ENCODE data around the gene WDFY4. TPM values are rescaled to one million over a fixed set of nuclear protein-coding genes. Genes with fewer than 3 reads are reported as not detected.

Gene WDFY4
- total and polyA plus RNA-seq, 2 donors (not counting 1 experiment from before 2014, with no cell fraction given), result 0.06 to 0.66 TPM

- H3K9me3 ChIP-seq (ENCODE audit: control insufficient read depth, insufficient read depth, low read depth, low read length), result no peaks in the 10 kb centered on the region
- no peaks in the 10 kb centered on the region for H3K4me1 ChIP-seq (ENCODE audit: control insufficient read depth, extremely low read depth, insufficient read depth, low read length)
- no peak for TF ChIP-seq CTCF (conservative IDR thresholded peaks at IDR 0.05 in 1 of 2, IDR thresholded peaks at IDR 0.05 in 1 of 2; ENCODE audit: low read depth in 1 of 2, low read length in 2 of 2)
- H3K4me3 ChIP-seq (replicated peaks in 1 of 4; ENCODE audit: control extremely low read depth in 1 of 4, insufficient read depth in 1 of 4, low read depth in 3 of 4, low read length in 4 of 4), result no peak overlapping the region
- no peak overlapping the region for H3K4me2 ChIP-seq (ENCODE audit: extremely low read depth, insufficient read depth, low read length)
- no peaks in the 10 kb centered on the region for H3K36me3 ChIP-seq (ENCODE audit: control insufficient read depth, insufficient read depth, low read length)
- DNase-seq (ENCODE audit: low read depth in 2 of 2), result no peak
- H3K9ac ChIP-seq (ENCODE audit: insufficient read depth, low read length), result no peak overlapping the region
- H3K27me3 ChIP-seq (ENCODE audit: control insufficient read depth, insufficient read depth, low read length), result no peaks in the 10 kb centered on the region
- no peaks in the 10 kb centered on the region for H4K20me1 ChIP-seq (ENCODE audit: control insufficient read depth, extremely low read depth, insufficient read depth, low read length)
- no peaks in the 10 kb centered on the region for H3K79me2 ChIP-seq (ENCODE audit: control insufficient read depth, insufficient read depth, low read length)
- H3K27ac ChIP-seq (ENCODE audit: insufficient read depth, low read length), result no peak overlapping the region
- no peak overlapping the region for H2AFZ ChIP-seq (ENCODE audit: low read length)
Observed at GRCh38 chr10:48705401-48705938, 20.8 kb downstream of the WDFY4 start.

- TF ChIP-seq EZH2 (IDR thresholded peaks at IDR 0.05; ENCODE audit: low read length, missing control alignments) (no peak), CTCF (conservative IDR thresholded peaks at IDR 0.05 in 1 of 2, IDR thresholded peaks at IDR 0.05 in 1 of 2; ENCODE audit: low read depth in 1 of 2, low read length in 2 of 2) (no peak)
- H4K20me1 ChIP-seq (ENCODE audit: control insufficient read depth, extremely low read depth, insufficient read depth, low read length), result no peaks in the 10 kb centered on the region
- peaks cover 2% of the 10 kb centered on the region for H3K27me3 ChIP-seq (ENCODE audit: control insufficient read depth, insufficient read depth, low read length)
- H3K36me3 ChIP-seq (ENCODE audit: control insufficient read depth, insufficient read depth, low read length), result no peaks in the 10 kb centered on the region
- H3K79me2 ChIP-seq (ENCODE audit: control insufficient read depth, insufficient read depth, low read length), result no peaks in the 10 kb centered on the region
- no peak overlapping the region for H3K27ac ChIP-seq (ENCODE audit: insufficient read depth, low read length)
- no peaks in the 10 kb centered on the region for H3K9me3 ChIP-seq (ENCODE audit: control insufficient read depth, insufficient read depth, low read depth, low read length)
- no peak overlapping the region for H3K9ac ChIP-seq (ENCODE audit: insufficient read depth, low read length)
- no peak overlapping the region for H3K4me2 ChIP-seq (ENCODE audit: extremely low read depth, insufficient read depth, low read length)
- H3K4me3 ChIP-seq (replicated peaks in 1 of 4; ENCODE audit: control extremely low read depth in 1 of 4, insufficient read depth in 1 of 4, low read depth in 3 of 4, low read length in 4 of 4), result no peak overlapping the region
- H2AFZ ChIP-seq (ENCODE audit: low read length), result no peak overlapping the region
- DNase-seq (ENCODE audit: low read depth in 2 of 2), result no peak
- no peaks in the 10 kb centered on the region for H3K4me1 ChIP-seq (ENCODE audit: control insufficient read depth, extremely low read depth, insufficient read depth, low read length)
Observed at GRCh38 chr10:48707472-48707871, 22.8 kb downstream of the WDFY4 start.

GRCh38 chr10:48708144-48708543, 23.5 kb downstream of the WDFY4 start:
- no peak overlapping the region for H3K4me3 ChIP-seq (replicated peaks in 1 of 4; ENCODE audit: control extremely low read depth in 1 of 4, insufficient read depth in 1 of 4, low read depth in 3 of 4, low read length in 4 of 4)
- H3K4me2 ChIP-seq (ENCODE audit: extremely low read depth, insufficient read depth, low read length), result no peak overlapping the region
- no peaks in the 10 kb centered on the region for H3K9me3 ChIP-seq (ENCODE audit: control insufficient read depth, insufficient read depth, low read depth, low read length)
- H3K4me1 ChIP-seq (ENCODE audit: control insufficient read depth, extremely low read depth, insufficient read depth, low read length), result no peaks in the 10 kb centered on the region
- peak in 1 of 2 donors; percentile 3 for DNase-seq (ENCODE audit: low read depth in 2 of 2)
- peaks cover 2% of the 10 kb centered on the region for H3K27me3 ChIP-seq (ENCODE audit: control insufficient read depth, insufficient read depth, low read length)
- H4K20me1 ChIP-seq (ENCODE audit: control insufficient read depth, extremely low read depth, insufficient read depth, low read length), result no peaks in the 10 kb centered on the region
- no peaks in the 10 kb centered on the region for H3K36me3 ChIP-seq (ENCODE audit: control insufficient read depth, insufficient read depth, low read length)
- no peak overlapping the region for H3K9ac ChIP-seq (ENCODE audit: insufficient read depth, low read length)
- H3K27ac ChIP-seq (ENCODE audit: insufficient read depth, low read length), result no peak overlapping the region
- no peak for TF ChIP-seq CTCF (conservative IDR thresholded peaks at IDR 0.05 in 1 of 2, IDR thresholded peaks at IDR 0.05 in 1 of 2; ENCODE audit: low read depth in 1 of 2, low read length in 2 of 2)
- TF ChIP-seq EZH2 (IDR thresholded peaks at IDR 0.05; ENCODE audit: low read length, missing control alignments), result no peak
- H3K79me2 ChIP-seq (ENCODE audit: control insufficient read depth, insufficient read depth, low read length), result no peaks in the 10 kb centered on the region
- H2AFZ ChIP-seq (ENCODE audit: low read length), result no peak overlapping the region
